K562 (cell line): ENCODE measurements around the gene NME4. TPM values are rescaled to one million over a fixed set of nuclear protein-coding genes. Genes with fewer than 3 reads are reported as not detected.

ENCODE experiments used
- ELF1 ChIP-seq: fragments of 200-800 bp; sonication (Bioruptor generic); IDR thresholded peaks from 2 replicates; pipeline ENCODE4 v1.6.1; 2016; ENCODE audit warnings: missing genetic modification characterization, missing compliant biosample characterization
- HCFC1 ChIP-seq: IDR thresholded peaks from 2 replicates; pipeline ENCODE4 v1.6.1; 2012; ENCODE audit warnings: low read depth, low read length, improper control_type of control experiment
- MLLT1 ChIP-seq, 2 experiments: fragments of 450-650 bp; IDR thresholded peaks; 2 replicates each; pipeline ENCODE4 v1.6.1; 2016
- MXI1 ChIP-seq: IDR thresholded peaks from 2 replicates; pipeline ENCODE4 v1.6.1; 2011; ENCODE audit warnings: low read depth, mild to moderate bottlenecking, improper control_type of control experiment, low read length
- MYC ChIP-seq, 2 experiments: fragments of 250-450 bp in 1 of 2; sonication (Bioruptor Pico) in 1 of 2; IDR thresholded peaks; 2 replicates each; pipeline versions ENCODE4 v1.5.1 to v1.6.1; 2012 to 2021; ENCODE audit warnings: low read depth in 2 of 2, borderline replicate concordance in 1 of 2, improper control_type of control experiment in 1 of 2, low read length in 1 of 2, mild to moderate bottlenecking in 1 of 2, moderate library complexity in 1 of 2
- ZFPM2 ChIP-seq: fragments of 250-450 bp; sonication (Bioruptor Pico); IDR thresholded peaks from 2 replicates; pipeline ENCODE4 v1.5.1; 2022; ENCODE audit warnings: mild to moderate bottlenecking
- ZNF253 ChIP-seq: fragments of 250-450 bp; sonication (Bioruptor Pico); conservative IDR thresholded peaks from 2 replicates; pipeline ENCODE4 v1.6.1; 2021; ENCODE audit warnings: mild to moderate bottlenecking
- polyA plus RNA-seq, 8 experiments: library from polyadenylated mRNA; depleted of rRNA in 4 of 8; stranded (reverse) in 5 of 8; unstranded in 3 of 8; fragments of >200 nt; fragmentation: Nextera tagmentation in 2 of 8; fragmentation: Illumina TruSeq in 1 of 8; extraction: Ambion mirVana in 2 of 8; extraction: Trizol in 1 of 8; gene quantifications; 2 replicates each; pipeline versions ENCODE4 v1.2.1 to v1.2.3, GENCODE V29; 2011 to 2014; ENCODE audit warnings: inconsistent platforms in 1 of 8, missing spikeins in 1 of 8
- total RNA-seq, 7 experiments: library from RNA; depleted of rRNA in 6 of 7; stranded (reverse); fragments of >200 nt in 6 of 7; fragmentation: Illumina TruSeq in 2 of 7; extraction: Trizol in 2 of 7; gene quantifications; 2 replicates each; pipeline versions ENCODE4 v1.2.1 to v1.2.3, GENCODE V29; 2011 to 2021; ENCODE audit warnings: low replicate concordance in 1 of 7
- TF ChIP-seq, protein P1 (sequence below): fragments of 450-650 bp; IDR thresholded peaks from 2 replicates; pipeline ENCODE4 v1.6.1; 2016; ENCODE audit warnings: low read depth
- TF ChIP-seq, protein P2 (sequence below): fragments of 150-350 bp; conservative IDR thresholded peaks from 2 replicates; pipeline ENCODE4 v1.6.1; 2014; ENCODE audit warnings: low read length

Gene NME4
- total and polyA plus RNA-seq, 9 of the 15 experiments (the other 6 are each of a cell fraction or from before 2014, with no cell fraction given), result 15.4 to 264 (median 139) TPM

DNA sequence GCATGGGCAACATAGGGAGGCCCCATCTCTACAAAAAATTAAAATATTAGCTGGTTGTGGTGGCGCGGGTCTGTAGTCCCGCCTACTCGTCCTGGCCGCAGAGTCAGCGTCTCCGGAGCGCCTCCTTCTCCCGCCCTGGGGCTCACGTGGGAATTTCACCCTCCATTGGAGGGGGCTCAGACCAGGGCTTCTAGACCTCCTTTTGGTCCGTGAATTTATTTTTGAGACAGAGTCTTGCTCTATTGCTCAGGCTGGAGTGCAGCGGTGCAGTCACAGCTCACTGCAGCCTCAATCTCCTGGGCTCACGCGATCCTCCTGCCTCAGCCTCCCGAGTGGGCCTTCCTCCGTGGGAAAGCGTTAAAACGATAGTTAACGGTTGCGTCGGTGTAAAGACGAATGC is 394 bp upstream of the NME4 start (continued):
- TF ChIP-seq ZFPM2 (CRISPR knock-in tag), result no peak
- peak; percentile 64 for TF ChIP-seq MYC (IDR thresholded peaks at IDR 0.05; ENCODE audit: low read depth, low read length)
- peak; percentile 80; the same call in 1 of the 2 replicates for TF ChIP-seq MYC (CRISPR knock-in tag; IDR thresholded peaks at IDR 0.05; ENCODE audit: borderline replicate concordance, low read depth)
- peak in 1 of 2 experiments; percentile 68; a peak in 2 of 4 replicates for TF ChIP-seq MLLT1 (IDR thresholded peaks at IDR 0.05)
- 0 out of 2 replicates have a peak, but pooled peaks have one; percentile 19 for TF ChIP-seq MXI1
- TF ChIP-seq, protein P1, sequence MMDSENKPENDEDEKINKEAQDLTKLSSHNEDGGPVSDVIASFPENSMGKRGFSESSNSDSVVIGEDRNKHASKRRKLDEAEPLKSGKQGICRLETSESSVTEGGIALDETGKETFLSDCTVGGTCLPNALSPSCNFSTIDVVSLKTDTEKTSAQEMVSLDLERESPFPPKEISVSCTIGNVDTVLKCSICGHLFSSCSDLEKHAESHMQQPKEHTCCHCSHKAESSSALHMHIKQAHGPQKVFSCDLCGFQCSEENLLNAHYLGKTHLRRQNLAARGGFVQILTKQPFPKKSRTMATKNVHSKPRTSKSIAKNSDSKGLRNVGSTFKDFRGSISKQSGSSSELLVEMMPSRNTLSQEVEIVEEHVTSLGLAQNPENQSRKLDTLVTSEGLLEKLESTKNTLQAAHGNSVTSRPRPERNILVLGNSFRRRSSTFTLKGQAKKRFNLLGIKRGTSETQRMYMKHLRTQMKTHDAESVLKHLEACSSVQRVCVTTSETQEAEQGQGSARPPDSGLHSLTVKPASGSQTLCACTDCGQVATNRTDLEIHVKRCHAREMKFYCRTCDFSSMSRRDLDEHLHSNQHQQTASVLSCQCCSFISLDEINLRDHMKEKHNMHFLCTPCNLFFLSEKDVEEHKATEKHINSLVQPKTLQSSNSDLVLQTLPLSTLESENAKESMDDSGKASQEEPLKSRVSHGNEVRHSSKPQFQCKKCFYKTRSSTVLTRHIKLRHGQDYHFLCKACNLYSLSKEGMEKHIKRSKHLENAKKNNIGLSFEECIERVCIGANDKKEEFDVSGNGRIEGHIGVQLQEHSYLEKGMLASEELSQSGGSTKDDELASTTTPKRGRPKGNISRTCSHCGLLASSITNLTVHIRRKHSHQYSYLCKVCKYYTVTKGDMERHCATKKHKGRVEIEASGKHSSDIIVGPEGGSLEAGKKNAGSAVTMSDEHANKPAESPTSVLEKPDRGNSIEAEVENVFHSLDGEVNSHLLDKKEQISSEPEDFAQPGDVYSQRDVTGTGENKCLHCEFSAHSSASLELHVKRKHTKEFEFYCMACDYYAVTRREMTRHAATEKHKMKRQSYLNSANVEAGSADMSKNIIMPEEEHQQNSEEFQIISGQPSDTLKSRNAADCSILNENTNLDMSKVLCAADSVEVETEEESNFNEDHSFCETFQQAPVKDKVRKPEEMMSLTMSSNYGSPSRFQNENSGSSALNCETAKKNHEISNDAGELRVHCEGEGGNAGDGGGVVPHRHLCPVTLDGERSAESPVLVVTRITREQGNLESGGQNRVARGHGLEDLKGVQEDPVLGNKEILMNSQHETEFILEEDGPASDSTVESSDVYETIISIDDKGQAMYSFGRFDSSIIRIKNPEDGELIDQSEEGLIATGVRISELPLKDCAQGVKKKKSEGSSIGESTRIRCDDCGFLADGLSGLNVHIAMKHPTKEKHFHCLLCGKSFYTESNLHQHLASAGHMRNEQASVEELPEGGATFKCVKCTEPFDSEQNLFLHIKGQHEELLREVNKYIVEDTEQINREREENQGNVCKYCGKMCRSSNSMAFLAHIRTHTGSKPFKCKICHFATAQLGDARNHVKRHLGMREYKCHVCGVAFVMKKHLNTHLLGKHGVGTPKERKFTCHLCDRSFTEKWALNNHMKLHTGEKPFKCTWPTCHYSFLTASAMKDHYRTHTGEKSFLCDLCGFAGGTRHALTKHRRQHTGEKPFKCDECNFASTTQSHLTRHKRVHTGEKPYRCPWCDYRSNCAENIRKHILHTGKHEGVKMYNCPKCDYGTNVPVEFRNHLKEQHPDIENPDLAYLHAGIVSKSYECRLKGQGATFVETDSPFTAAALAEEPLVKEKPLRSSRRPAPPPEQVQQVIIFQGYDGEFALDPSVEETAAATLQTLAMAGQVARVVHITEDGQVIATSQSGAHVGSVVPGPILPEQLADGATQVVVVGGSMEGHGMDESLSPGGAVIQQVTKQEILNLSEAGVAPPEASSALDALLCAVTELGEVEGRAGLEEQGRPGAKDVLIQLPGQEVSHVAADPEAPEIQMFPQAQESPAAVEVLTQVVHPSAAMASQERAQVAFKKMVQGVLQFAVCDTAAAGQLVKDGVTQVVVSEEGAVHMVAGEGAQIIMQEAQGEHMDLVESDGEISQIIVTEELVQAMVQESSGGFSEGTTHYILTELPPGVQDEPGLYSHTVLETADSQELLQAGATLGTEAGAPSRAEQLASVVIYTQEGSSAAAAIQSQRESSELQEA, result no peak
- TF ChIP-seq ELF1, result no peak
- TF ChIP-seq, protein P2, sequence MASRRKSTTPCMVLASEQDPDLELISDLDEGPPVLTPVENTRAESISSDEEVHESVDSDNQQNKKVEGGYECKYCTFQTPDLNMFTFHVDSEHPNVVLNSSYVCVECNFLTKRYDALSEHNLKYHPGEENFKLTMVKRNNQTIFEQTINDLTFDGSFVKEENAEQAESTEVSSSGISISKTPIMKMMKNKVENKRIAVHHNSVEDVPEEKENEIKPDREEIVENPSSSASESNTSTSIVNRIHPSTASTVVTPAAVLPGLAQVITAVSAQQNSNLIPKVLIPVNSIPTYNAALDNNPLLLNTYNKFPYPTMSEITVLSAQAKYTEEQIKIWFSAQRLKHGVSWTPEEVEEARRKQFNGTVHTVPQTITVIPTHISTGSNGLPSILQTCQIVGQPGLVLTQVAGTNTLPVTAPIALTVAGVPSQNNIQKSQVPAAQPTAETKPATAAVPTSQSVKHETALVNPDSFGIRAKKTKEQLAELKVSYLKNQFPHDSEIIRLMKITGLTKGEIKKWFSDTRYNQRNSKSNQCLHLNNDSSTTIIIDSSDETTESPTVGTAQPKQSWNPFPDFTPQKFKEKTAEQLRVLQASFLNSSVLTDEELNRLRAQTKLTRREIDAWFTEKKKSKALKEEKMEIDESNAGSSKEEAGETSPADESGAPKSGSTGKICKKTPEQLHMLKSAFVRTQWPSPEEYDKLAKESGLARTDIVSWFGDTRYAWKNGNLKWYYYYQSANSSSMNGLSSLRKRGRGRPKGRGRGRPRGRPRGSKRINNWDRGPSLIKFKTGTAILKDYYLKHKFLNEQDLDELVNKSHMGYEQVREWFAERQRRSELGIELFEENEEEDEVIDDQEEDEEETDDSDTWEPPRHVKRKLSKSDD, result no peak
- peak; percentile 16; the same call in 1 of the 2 replicates for TF ChIP-seq HCFC1
- no peak for TF ChIP-seq ZNF253 (CRISPR knock-in tag)
- TF ChIP-seq, all 486 proteins: peak for 71
